GM21447 (cell line): ENCODE results near the gene LRRC49.

ENCODE experiments used
- ATAC-seq: cut with Tn5 transposase; IDR thresholded peaks from one replicate; pipeline ENCODE4 v1.9.1; 2021; ENCODE audit not compliant: unreplicated experiment

LRRC49 gene

GRCh38 chr15:71085809-71086208 is 193.2 kb downstream of the LRRC49 start:
- no peak for ATAC-seq

- no peak for ATAC-seq
These were observed 195.5 kb downstream of the LRRC49 start for GRCh38 chr15:71088155-71088554.

GRCh38 chr15:71088683-71089082 is 196.1 kb downstream of the LRRC49 start:
- ATAC-seq = no peak

- ATAC-seq = no peak
These were observed 197.2 kb downstream of the LRRC49 start for GRCh38 chr15:71089801-71090200.

- no peak for ATAC-seq
These were observed 199.0 kb downstream of the LRRC49 start for GRCh38 chr15:71091601-71092000.

GRCh38 chr15:71092056-71092600 is 199.5 kb downstream of the LRRC49 start:
- no peak for ATAC-seq

- no peak for ATAC-seq
These were observed 200.7 kb downstream of the LRRC49 start for GRCh38 chr15:71093054-71094024.

GRCh38 chr15:71094137-71094536 is 201.5 kb downstream of the LRRC49 start:
- ATAC-seq = no peak

GRCh38 chr15:71096676-71097075 is 204.1 kb downstream of the LRRC49 start:
- ATAC-seq = no peak

GRCh38 chr15:71097890-71098289 is 205.3 kb downstream of the LRRC49 start:
- ATAC-seq = no peak

- ATAC-seq = no peak
These were observed 206.3 kb downstream of the LRRC49 start for GRCh38 chr15:71098920-71099319.
